HG03558 (cell line): Measurements from ENCODE around the gene KRTAP10-9.
"Not testable (repeated sequence)": the region's sequence is repeated elsewhere in the genome, so short reads cannot be mapped to it uniquely, and the experiment has no call there.

ENCODE experiments used
- ATAC-seq: cut with Tn5 transposase; IDR thresholded peaks from one replicate; pipeline ENCODE4 v1.9.1; 2021; ENCODE audit warnings: moderate number of reproducible peaks; ENCODE audit not compliant: unreplicated experiment; ENCODE audit errors: extremely low read depth

KRTAP10-9 gene

DNA sequence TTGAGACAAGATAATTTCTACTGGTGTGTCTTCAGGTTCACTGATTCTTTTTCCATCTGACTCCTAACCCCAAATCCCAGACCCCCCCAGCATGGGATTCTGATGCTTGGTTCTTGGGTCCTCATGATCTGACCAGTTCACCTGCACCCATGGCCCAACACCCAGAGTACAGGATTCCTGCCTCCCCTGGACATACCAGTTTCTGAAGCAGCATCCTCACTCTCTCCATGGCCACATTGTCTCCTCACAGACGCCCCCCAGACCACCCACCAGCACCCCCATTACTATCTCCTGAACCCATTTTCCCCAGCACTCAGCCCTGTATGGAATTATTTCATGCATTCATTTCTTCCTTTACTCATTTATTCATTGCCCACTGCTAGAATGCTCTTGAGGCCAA lies 30.0 kb downstream of the KRTAP10-9 start:
- ATAC-seq, result no peak

DNA sequence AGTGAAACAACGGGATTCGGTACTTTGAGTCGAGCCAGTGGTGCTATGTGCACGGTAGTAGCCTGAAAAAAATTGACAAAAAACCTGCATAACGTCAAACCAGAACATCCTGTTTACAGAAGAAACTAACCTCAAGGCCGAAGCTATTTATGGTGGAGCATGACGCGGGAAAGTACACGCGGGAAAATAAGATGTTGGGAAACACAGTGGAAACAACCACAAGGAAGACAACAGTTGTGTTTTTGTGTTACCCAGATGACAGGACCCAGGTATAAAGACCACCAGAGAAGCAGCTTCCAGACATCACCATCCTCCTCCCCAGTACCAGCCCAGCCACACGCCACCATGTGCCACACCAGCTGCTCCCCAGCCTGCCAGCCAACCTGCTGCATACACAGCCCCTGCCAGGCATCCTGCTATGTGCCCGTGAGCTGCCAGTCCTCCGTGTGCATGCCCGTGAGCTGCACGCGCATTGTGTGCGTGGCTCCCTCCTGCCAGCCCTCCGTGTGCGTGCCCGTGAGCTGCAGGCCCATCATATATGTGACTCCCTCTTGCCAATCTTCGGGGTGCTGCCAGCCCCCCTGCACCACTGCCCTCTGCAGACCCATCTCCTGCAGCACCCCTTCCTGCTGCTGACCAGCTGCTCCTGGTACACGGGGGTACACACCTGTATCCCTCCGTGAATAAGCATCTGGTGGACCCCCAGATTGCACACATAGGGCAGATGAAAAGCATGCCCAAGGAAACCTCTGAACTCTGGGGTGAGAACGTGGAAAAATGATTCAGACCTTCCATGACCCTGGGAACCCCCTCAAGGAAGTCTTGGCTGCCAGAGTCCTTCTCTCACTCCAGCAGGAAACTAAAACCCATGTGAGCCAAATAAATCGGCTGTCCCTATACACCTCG lies 31.0 kb downstream of the KRTAP10-9 start, which contains the start of gene KRTAP12-3:
TSS of gene KRTAP12-3 (plus strand) at position 298 of the 906 bp plus-strand sequence. CDS start at position 346, 48 bp downstream.
- ATAC-seq, result no peak

DNA sequence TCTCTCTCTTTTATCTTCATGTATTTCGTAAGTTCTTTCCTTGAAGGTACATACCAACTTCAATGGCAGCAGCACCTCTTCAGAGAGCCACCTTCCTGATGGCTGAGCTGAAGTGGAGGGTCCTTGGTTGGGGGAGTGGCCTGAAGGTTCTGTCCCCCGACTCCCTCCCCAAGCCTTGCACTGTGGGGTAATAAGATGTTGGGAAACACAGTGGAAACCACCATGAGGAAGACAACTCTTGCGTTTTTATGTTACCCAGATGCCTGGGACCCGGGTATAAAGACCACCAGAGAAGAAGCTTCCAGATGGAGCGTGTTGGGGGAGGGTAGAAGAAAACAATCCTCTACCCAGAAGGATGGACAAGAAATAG lies 31.6 kb downstream of the KRTAP10-9 start:
- no peak for ATAC-seq

- no peak for ATAC-seq
These were observed 32.2 kb downstream of the KRTAP10-9 start for GRCh38 chr21:44658913-44659595.

- ATAC-seq, result not testable (repeated sequence)
These were observed 34.7 kb downstream of the KRTAP10-9 start for GRCh38 chr21:44661567-44661966.

DNA sequence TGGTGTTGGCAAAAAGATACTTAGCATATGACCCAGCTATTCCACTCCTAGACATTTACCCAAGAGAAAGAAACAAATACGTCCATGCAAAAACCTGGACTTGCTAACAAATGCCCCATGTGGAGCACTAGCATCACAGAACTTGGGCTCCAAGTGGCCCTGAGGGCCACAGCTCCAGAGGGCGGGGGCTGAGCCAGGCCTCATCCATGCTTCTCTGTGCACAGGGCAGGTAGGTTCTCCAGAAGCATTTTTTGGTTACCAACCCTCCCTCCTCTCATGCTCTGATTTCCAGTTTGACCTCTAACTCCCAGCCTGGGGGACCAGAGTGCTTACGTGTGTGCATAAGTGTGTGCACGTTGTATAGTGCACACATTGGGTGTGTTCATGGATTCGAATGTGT lies 37.8 kb downstream of the KRTAP10-9 start:
- ATAC-seq, result no peak

DNA sequence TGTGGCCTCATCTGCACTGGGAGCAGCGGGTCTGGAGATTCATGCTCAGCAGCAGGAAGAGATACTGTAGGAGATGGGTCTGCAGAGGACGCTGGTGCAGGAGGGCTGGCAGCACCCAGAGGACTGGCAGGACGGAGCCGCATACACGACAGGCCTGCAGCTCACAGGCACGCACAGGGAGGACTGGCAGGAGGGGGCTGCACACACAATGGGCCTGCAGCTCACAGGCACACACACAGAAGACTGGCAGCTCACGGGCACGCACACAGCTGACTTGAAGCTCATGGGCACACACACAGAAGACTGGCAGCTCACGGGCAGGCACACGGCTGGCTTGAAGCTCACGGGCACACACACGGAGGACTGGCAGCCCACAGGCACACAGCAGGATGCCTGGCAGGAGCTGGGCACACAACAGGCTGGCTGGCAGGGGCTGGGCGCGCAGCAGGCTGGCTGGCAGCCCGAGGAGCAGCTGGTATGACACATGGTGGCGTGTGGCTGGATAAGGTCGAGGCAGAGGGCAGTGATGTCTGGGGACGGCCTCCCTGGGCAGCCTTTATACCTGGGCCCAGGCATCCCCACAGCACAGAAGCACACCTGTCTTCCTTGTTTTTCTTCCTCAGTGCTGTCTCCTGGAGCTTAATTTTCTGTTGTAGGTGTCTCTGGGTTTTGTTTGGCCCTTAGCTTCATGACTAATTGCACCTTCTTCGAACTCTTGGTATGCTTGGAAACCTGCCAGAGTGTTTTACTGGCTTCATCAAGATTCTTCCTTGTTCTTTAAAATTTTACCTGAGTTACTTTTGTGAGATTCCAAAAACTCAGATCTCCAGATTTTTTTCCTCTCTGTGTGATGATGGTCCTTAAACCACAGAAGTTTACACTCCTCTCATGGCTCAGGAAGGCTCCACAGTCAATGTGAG lies 39.8 kb downstream of the KRTAP10-9 start, which contains the start of gene KRTAP12-2:
TSS of gene KRTAP12-2 (minus strand) at position 527 of the 920 bp plus-strand sequence. CDS start at position 486, 41 bp downstream.
- no peak for ATAC-seq

DNA sequence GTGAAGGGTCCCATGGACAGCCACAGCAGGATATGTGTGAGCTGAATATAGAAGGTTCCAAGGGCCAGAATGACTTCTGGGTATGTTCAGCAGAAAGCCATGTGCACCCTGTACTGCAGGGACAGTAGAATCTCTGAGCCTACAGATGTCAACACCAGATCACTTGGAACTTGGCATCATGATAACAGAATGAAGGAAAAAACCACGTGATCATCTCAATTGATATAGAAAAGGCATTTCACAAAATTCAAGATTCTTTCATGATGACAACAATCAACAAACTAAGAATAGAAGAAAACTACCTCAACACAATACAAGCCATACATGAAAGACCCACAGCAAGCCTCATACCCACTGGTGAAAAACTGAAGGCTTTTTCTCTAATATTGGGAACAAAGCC lies 40.7 kb downstream of the KRTAP10-9 start:
- no peak for ATAC-seq

DNA sequence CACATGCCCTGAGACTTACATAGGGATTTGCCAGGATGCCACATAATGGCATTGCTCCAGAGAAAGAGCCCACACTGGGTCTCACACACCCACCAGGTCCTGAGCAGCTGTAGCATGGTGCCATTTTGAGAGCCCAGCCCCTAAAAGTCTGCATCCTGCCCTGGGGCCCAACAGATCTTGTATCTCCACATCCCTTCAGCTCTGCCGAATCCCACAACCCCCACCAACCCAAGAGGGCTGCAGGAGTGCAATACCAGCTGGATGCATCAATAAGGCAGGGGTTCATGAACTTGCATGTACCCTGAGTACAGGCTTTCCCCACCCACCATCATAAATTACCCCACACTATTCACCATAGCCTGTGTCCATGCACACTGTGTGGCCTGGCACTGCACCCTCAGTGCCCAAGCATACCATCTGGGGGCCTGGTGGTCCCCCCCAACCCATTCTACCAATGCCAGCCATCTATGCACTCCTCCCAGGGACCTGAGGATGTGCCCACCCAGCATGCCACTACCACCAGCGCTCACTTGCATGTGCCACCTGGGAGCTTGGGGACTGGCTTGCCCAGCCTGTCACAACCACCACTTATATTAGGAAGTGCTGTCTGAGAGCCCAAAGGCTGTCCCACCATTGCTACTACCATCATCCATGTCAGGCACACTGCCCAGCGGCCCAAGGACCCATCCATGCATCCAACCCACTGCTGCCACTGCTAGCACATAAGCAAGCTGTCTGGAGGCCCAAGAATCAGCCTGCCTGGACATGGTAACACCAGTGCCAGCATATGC lies 43.9 kb downstream of the KRTAP10-9 start:
- no peak for ATAC-seq

GRCh38 chr21:44671911-44672310 lies 45.0 kb downstream of the KRTAP10-9 start:
- no peak for ATAC-seq

GRCh38 chr21:44677881-44678280 lies 51.0 kb downstream of the KRTAP10-9 start:
- no peak for ATAC-seq
